Islet precursor cell (in vitro differentiated cells): Measurements from ENCODE around the gene RBM39.
"Not testable (repeated sequence)": the region's sequence is repeated elsewhere in the genome, so short reads cannot be mapped to it uniquely, and the experiment has no call there.

Experiments used
- DNase-seq: peaks from one replicate; pipeline ENCODE4 v3.0.0-alpha.2; 2018

The RBM39 gene

GRCh38 chr20:35704514-35705261, 37.4 kb downstream of the RBM39 start:
- no peak for DNase-seq

- no peak for DNase-seq
Observed at GRCh38 chr20:35702824-35703695, 39.0 kb downstream of the RBM39 start.

- no peak for DNase-seq
Observed at GRCh38 chr20:35702051-35702823, 39.8 kb downstream of the RBM39 start.

GRCh38 chr20:35700625-35701148, 41.4 kb downstream of the RBM39 start:
- DNase-seq: no peak

GRCh38 chr20:35699957-35700624, 42.0 kb downstream of the RBM39 start:
- DNase-seq: no peak

- peak; percentile 95 for DNase-seq
Observed at GRCh38 chr20:35699127-35699956, 42.7 kb downstream of the RBM39 start, which contains the start of the genes NFS1 and ROMO1. Gene NFS1 (minus strand): TSS chr20:35699352. CDS start chr20:35699288, 64 bp downstream. Gene ROMO1 (plus strand): TSS chr20:35699405. CDS start chr20:35699633, 228 bp downstream.

GRCh38 chr20:35698298-35699126, 43.5 kb downstream of the RBM39 start:
- peak; percentile 61 for DNase-seq

GRCh38 chr20:35697696-35698297, 44.3 kb downstream of the RBM39 start:
- DNase-seq: no peak

- DNase-seq: no peak
Observed at GRCh38 chr20:35695978-35696377, 46.1 kb downstream of the RBM39 start.

- no peak for DNase-seq
Observed at GRCh38 chr20:35695245-35695749, 46.8 kb downstream of the RBM39 start.

GRCh38 chr20:35690265-35690664, 51.8 kb downstream of the RBM39 start:
- DNase-seq: no peak

GRCh38 chr20:35686872-35687271, 55.2 kb downstream of the RBM39 start:
- DNase-seq: peak; percentile 64

- DNase-seq: not testable (repeated sequence)
Observed at GRCh38 chr20:35685368-35685767, 56.7 kb downstream of the RBM39 start.

GRCh38 chr20:35681960-35682359, 60.1 kb downstream of the RBM39 start:
- no peak for DNase-seq

- DNase-seq: no peak
Observed at GRCh38 chr20:35680452-35681183, 61.4 kb downstream of the RBM39 start.

GRCh38 chr20:35674921-35675320, 67.1 kb downstream of the RBM39 start:
- DNase-seq: no peak

- no peak for DNase-seq
Observed at GRCh38 chr20:35673884-35674283, 68.2 kb downstream of the RBM39 start.

- no peak for DNase-seq
Observed at GRCh38 chr20:35669681-35670080, 72.4 kb downstream of the RBM39 start.

- no peak for DNase-seq
Observed at GRCh38 chr20:35669221-35669620, 72.8 kb downstream of the RBM39 start.
